B cell (primary cell): ENCODE results near the gene FAXC. TPM values are rescaled to one million over a fixed set of nuclear protein-coding genes. Genes with fewer than 3 reads are reported as not detected.
"Not testable (repeated sequence)": the region's sequence is repeated elsewhere in the genome, so short reads cannot be mapped to it uniquely, and the experiment has no call there.

ENCODE experiments used
- ATAC-seq: fragments of 200-7000 bp; cut with Tn5 transposase; one replicate; pipeline ENCODE4 v1.10.0; 2021; ENCODE audit warnings: low read depth, mild to moderate bottlenecking, moderate number of reproducible peaks, moderate library complexity
- CTCF ChIA-PET: fragments of 350-600 bp; sonication (Branson Sonifier 250); formaldehyde crosslinking; loops from one replicate; lab custom pipeline; 2021; ENCODE audit warnings: antibody characterized with exemption, inconsistent platforms; lab: Charles Lee
- POLR2A ChIA-PET: fragments of 350-600 bp; sonication (Branson Sonifier 250); formaldehyde crosslinking; loops from one replicate; lab custom pipeline; 2021; ENCODE audit warnings: antibody characterized with exemption; lab: Charles Lee
- DNase-seq: peaks from one replicate; pipeline ENCODE4 v3.0.0; 2013
- H2AFZ ChIP-seq: 2 replicates; pipeline ENCODE4 v1.6.1; 2012; ENCODE audit warnings: mild to moderate bottlenecking, low read depth, low read length; ENCODE audit not compliant: insufficient read depth, poor library complexity, severe bottlenecking
- H3K27ac ChIP-seq, 2 donors: 1 replicate in 1 of 2; 2 replicates in 1 of 2; pipeline ENCODE4 v1.5.1; 2012 to 2013; ENCODE audit warnings: low read length in 2 of 2, mild to moderate bottlenecking in 2 of 2, moderate library complexity in 1 of 2
- H3K27me3 ChIP-seq, 4 experiments: fragments of 200-600 bp in 1 of 4; sonication (generic) in 1 of 4; replicated peaks in 1 of 4; 1 replicate in 2 of 4; 2 replicates in 2 of 4; pipeline versions ENCODE4 v1.6.1 to v1.7.0; 2013 to 2016; ENCODE audit warnings: low read length in 3 of 4, mild to moderate bottlenecking in 2 of 4, mixed read lengths in 1 of 4, moderate library complexity in 1 of 4; ENCODE audit not compliant: insufficient read depth in 4 of 4, control insufficient read depth in 3 of 4; ENCODE audit errors: control extremely low read depth in 1 of 4
- H3K36me3 ChIP-seq, 2 experiments: replicated peaks in 1 of 2; 1 replicate in 1 of 2; 2 replicates in 1 of 2; pipeline versions ENCODE4 v1.6.1 to v1.7.1; 2013; ENCODE audit warnings: low read length in 1 of 2; ENCODE audit not compliant: insufficient read depth in 2 of 2, control insufficient read depth in 1 of 2; ENCODE audit errors: control extremely low read depth in 1 of 2, extremely low read depth in 1 of 2
- H3K4me1 ChIP-seq, 2 donors: fragments of 200-600 bp in 1 of 2; sonication (generic) in 1 of 2; 1 replicate in 1 of 2; 2 replicates in 1 of 2; pipeline versions ENCODE4 v1.5.1 to v1.6.1; 2013 to 2017; ENCODE audit warnings: low read length in 2 of 2; ENCODE audit not compliant: control insufficient read depth in 2 of 2, insufficient read depth in 2 of 2
- H3K4me2 ChIP-seq: replicated peaks from 2 replicates; pipeline ENCODE3; 2012; ENCODE audit warnings: mild to moderate bottlenecking, low read depth, low read length; ENCODE audit not compliant: poor library complexity, severe bottlenecking
- H3K4me3 ChIP-seq, 5 experiments: fragments of 200-600 bp in 1 of 5; sonication (generic) in 1 of 5; 1 replicate in 3 of 5; 2 replicates in 2 of 5; pipeline versions ENCODE4 v1.5.1 to v1.7.0; 2011 to 2016; ENCODE audit warnings: low read length in 4 of 5, mild to moderate bottlenecking in 4 of 5, low read depth in 2 of 5, control low read depth in 1 of 5, moderate library complexity in 1 of 5; ENCODE audit not compliant: insufficient read depth in 1 of 5; ENCODE audit errors: control extremely low read depth in 1 of 5, extremely low read depth in 1 of 5
- H3K79me2 ChIP-seq: fragments of 200-600 bp; sonication (generic); one replicate; pipeline ENCODE4 v1.6.0; 2016; ENCODE audit warnings: low read length; ENCODE audit not compliant: control insufficient read depth, insufficient read depth
- H3K9ac ChIP-seq: fragments of 200-600 bp; sonication (generic); 2 replicates; pipeline ENCODE4 v1.6.1; 2017; ENCODE audit warnings: mild to moderate bottlenecking, low read length, moderate library complexity
- H3K9me3 ChIP-seq, 3 donors: one replicate each; pipeline versions ENCODE4 v1.6.1 to v1.7.1; 2013; ENCODE audit warnings: low read length in 2 of 3; ENCODE audit not compliant: control insufficient read depth in 2 of 3, insufficient read depth in 1 of 3; ENCODE audit errors: control extremely low read depth in 1 of 3
- H4K20me1 ChIP-seq: 2 replicates; pipeline ENCODE4 v1.6.0; 2012; ENCODE audit warnings: mild to moderate bottlenecking, low read length; ENCODE audit not compliant: insufficient read depth, control insufficient read depth, poor library complexity, severe bottlenecking
- H3K27ac Mint-ChIP-seq: one replicate; pipeline ENCODE4 v1.8.0; 2021; ENCODE audit warnings: mixed read lengths
- H3K27me3 Mint-ChIP-seq: one replicate; pipeline ENCODE4 v1.8.0; 2021; ENCODE audit warnings: mixed read lengths
- H3K4me1 Mint-ChIP-seq: one replicate; pipeline ENCODE4 v1.8.0; 2021; ENCODE audit warnings: mixed read lengths
- H3K4me3 Mint-ChIP-seq: one replicate; pipeline ENCODE4 v1.8.0; 2021; ENCODE audit warnings: mixed read lengths
- H3K9me3 Mint-ChIP-seq: one replicate; pipeline ENCODE4 v1.8.0; 2022; ENCODE audit warnings: mixed read lengths; ENCODE audit not compliant: insufficient read depth
- CTCF ChIP-seq: fragments of 200-600 bp; IDR thresholded peaks from one replicate; pipeline ENCODE4 v1.8.0; 2022; ENCODE audit warnings: antibody characterized with exemption, mild to moderate bottlenecking
- EZH2 ChIP-seq: IDR thresholded peaks from 2 replicates; pipeline ENCODE4 v1.6.1; 2012; ENCODE audit warnings: borderline replicate concordance, low read depth, mild to moderate bottlenecking, moderate library complexity, low read length; ENCODE audit not compliant: insufficient read depth, poor library complexity, severe bottlenecking
- WGBS: methylation state at CpG from one replicate; pipeline ENCODE4 v1.1.5; 2013; ENCODE audit warnings: missing lambda C conversion rate; ENCODE audit not compliant: insufficient coverage; 5-methylcytosine and 5-hydroxymethylcytosine counted together
- intact Hi-C: fragments of 100-400 bp; cut with micrococcal nuclease; formaldehyde crosslinking; loops from one replicate; pipeline ENCODE4 v1.10.0; 2022
- polyA plus RNA-seq: library from polyadenylated mRNA; depleted of rRNA; stranded (reverse); fragments of >200 nt; gene quantifications from 2 replicates; pipeline ENCODE4 v1.2.3, GENCODE V29; 2012
- total RNA-seq, 2 donors: library from RNA; stranded (reverse); fragments of 120-200 nt in 1 of 2; gene quantifications; 1 replicate in 1 of 2; 2 replicates in 1 of 2; pipeline versions ENCODE4 v1.2.3 to v1.2.4, GENCODE V29; 2013 to 2022

Gene FAXC
- total and polyA plus RNA-seq, 2 donors (not counting 1 experiment from before 2014, with no cell fraction given): not detected

GRCh38 chr6:99270030-99270429, 79.4 kb downstream of the FAXC start:
- intact Hi-C loops: no loop called here
- no peak overlapping the region for H3K9ac ChIP-seq
- no peaks in the 10 kb centered on the region for H3K9me3 ChIP-seq
- H3K4me1 ChIP-seq: no peaks in the 10 kb centered on the region
- ChIA-PET POLR2A (no interaction called here), CTCF (no interaction called here)
- no peak overlapping the region for H3K4me2 ChIP-seq
- Mint-ChIP-seq H3K4me3 (no peak overlapping the region), H3K9me3 (no peaks in the 10 kb centered on the region), H3K4me1 (no peaks in the 10 kb centered on the region), H3K27ac (no peak overlapping the region), H3K27me3 (peaks cover 10% of the 10 kb centered on the region)
- H3K79me2 ChIP-seq: no peaks in the 10 kb centered on the region
- no peak overlapping the region for H3K27ac ChIP-seq
- no peak overlapping the region for H3K4me3 ChIP-seq
- WGBS: 75% methylated on average over 2 of the region's 2 CpGs
- TF ChIP-seq CTCF (no peak), EZH2 (no peak)
- no peaks in the 10 kb centered on the region for H4K20me1 ChIP-seq
- DNase-seq (no peak), ATAC-seq (no peak)
- H3K27me3 ChIP-seq: no peaks in the 10 kb centered on the region
- no peak overlapping the region for H2AFZ ChIP-seq
- H3K36me3 ChIP-seq: no peaks in the 10 kb centered on the region

GRCh38 chr6:99269207-99269606, 80.3 kb downstream of the FAXC start:
- Histone ChIP-seq H3K4me2 (no peak overlapping the region), H3K27ac (no peak overlapping the region), H3K4me1 (no peaks in the 10 kb centered on the region), H3K4me3 (no peak overlapping the region), H3K9me3 (no peaks in the 10 kb centered on the region), H2AFZ (no peak overlapping the region), H3K79me2 (no peaks in the 10 kb centered on the region), H3K36me3 (no peaks in the 10 kb centered on the region), H4K20me1 (no peaks in the 10 kb centered on the region), H3K27me3 (no peaks in the 10 kb centered on the region), H3K9ac (no peak overlapping the region)
- Mint-ChIP-seq H3K4me3 (no peak overlapping the region), H3K4me1 (no peaks in the 10 kb centered on the region), H3K9me3 (no peaks in the 10 kb centered on the region), H3K27ac (no peak overlapping the region), H3K27me3 (peaks cover 7% of the 10 kb centered on the region)
- ChIA-PET CTCF (no interaction called here), POLR2A (no interaction called here)
- intact Hi-C loops: no loop called here
- WGBS: 54% methylated on average over 3 of the region's 3 CpGs
- ATAC-seq: no peak
- no peak for DNase-seq
- TF ChIP-seq CTCF: no peak
- TF ChIP-seq EZH2: no peak

- intact Hi-C loops, H3K4me3 ChIP-seq, DNase-seq, H3K27ac Mint-ChIP-seq, H4K20me1 ChIP-seq, POLR2A ChIA-PET, H3K4me2 ChIP-seq, H3K4me1 ChIP-seq, H3K27me3 ChIP-seq, H3K36me3 ChIP-seq, H3K9ac ChIP-seq, H3K9me3 ChIP-seq, H3K27me3 Mint-ChIP-seq, H3K4me3 Mint-ChIP-seq, H3K9me3 Mint-ChIP-seq, H3K27ac ChIP-seq, H3K4me1 Mint-ChIP-seq, ATAC-seq, H2AFZ ChIP-seq, CTCF ChIA-PET, H3K79me2 ChIP-seq: not testable (repeated sequence)
- WGBS: 78% methylated on average over 2 of the region's 5 CpGs
Observed at GRCh38 chr6:99266996-99267395, 82.5 kb downstream of the FAXC start.
